DMS114 treated with DMSO at 0.1 percent for 48 hours (cell line): ENCODE data around the gene NOL4L.

Source experiments
- DNase-seq: peaks from one replicate; lab custom pipeline; 2025; ENCODE audit not compliant: unreplicated experiment; lab: John Stamatoyannopoulos, UW

The NOL4L gene

DNA sequence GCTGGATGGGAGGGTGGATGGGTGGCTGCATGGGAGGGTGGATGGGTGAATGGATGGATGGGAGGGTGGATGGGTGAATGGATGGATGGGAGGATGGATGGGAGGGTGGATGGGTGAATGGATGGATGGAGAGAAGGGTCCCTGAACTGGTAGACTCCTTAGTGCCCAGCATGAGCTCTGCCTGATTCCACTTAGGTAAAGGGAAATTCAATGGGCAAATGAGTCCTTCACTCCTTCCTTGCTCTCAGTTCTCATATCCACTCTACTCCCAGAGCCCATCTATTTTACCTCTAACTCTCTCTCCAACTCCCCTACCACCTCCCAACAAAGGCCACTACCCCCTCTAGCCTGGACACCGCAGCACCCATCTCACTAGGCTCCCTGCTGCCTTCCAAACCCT, 29.2 kb upstream of the NOL4L start:
- DNase-seq, result no peak

DNA sequence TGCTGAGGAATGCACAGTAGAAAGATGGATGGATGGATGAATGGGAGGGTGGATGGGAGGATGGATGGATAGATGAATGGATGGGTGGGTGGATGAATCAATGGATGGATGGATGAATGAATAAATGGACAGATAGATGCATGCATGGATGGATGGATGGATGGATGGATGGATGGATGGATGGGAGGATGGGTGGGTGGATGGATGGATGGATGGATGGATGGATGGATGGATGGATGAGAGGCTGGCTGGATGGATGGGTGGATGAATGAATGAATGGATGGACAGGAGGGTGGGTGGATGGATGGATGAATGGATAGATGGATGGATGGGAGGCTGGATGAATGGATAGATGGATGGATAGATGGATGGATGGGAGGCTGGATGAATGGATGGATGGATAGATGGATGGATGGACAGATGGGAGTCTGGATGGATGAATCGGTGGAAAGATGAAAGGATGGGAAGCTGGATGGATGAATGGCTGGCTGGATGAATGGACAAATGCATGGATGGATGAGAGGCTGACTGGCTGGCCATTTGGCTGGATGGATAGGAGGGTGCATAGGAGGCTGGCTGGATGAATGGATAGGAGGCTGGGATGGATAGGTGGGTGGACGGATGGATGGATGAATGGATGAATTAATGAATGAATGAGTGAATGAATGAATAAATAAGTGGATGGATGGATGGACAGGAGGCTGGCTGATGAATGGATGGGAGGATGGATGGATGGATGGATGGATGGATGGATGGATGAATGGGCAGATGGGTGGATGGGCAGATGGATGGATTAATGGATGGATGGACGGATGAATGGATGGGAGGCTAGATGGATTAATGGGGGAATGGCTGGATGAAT, 28.3 kb upstream of the NOL4L start:
- DNase-seq, result no peak

DNA sequence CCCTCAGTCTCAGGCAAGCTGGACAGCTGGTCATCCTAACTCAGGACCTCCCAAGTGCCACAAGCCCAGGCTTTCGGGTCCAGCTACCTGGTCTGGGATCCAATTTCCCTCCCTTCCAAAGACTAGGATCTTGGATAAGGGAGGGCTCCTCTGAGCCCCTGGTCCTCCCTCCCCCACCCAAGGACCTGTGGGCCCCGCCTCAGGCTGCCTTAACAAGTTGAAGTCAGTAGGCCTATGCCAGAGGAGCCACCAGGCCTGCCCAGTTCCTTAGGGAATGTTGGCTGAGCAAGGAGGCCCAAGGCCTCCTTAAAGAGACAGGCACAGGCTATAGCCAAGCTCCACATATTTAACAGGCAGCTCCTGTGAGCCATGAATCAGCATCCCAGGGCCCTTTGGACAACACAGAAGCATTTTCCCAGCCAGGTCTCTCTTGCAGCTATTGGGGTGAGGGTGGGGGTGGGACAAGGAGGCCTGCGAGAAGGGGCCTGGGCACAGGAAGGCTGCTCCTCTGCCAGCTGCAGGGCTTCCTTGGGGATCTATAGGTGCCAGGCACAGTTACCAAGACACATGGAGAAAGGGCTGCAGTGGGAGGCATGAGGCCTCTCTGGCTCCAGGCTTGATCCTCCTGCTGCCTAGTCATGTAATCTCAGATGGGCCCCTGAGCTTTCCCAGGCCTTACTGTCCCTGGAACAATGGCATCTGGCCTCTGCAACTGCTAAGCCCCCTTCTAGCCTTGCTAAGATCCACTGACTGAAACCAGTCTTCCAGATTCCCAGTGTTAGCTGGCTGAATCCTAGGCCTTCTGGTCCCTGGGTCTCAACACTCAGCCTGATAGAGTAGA, 27.4 kb upstream of the NOL4L start:
- DNase-seq, result no peak

DNA sequence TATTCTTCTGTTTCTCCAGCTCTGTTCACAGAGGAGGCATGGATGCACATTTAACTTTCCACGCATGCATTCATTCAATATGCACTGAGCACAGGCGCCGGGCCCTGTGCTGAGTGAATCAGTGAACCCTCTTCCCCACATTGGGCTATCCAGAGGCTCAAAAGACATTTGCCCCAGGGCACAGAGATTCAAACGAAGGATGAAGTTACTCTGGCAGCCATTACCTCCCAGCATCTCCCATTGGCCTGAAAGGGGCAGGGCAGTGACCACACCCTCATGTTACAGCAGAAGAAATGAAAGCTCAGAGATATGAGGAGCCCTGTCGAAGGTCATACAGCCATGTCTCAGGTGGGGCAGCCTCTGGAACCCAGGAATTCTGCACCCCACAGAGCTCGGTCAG, 26.7 kb upstream of the NOL4L start:
- no peak for DNase-seq

DNA sequence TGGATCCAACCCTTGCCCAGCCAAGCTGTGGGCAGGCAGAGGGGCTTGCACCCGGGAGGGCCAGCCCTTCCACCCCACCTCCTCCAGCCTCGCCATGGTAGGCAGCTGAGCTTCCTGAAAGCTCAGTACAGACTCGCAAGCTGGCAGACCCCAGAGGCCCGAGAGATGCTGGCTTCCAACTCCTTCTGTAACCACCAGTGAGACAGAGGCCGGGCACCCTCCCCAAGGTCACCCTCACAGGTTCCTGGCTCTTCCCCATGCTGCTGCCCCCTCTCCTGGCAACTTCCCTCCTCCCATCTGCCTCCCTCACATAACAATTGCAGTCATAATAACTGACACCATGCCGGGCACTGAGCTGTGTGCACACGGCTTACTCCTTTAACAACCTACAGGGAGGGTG, 26.2 kb upstream of the NOL4L start:
- DNase-seq, result no peak

DNA sequence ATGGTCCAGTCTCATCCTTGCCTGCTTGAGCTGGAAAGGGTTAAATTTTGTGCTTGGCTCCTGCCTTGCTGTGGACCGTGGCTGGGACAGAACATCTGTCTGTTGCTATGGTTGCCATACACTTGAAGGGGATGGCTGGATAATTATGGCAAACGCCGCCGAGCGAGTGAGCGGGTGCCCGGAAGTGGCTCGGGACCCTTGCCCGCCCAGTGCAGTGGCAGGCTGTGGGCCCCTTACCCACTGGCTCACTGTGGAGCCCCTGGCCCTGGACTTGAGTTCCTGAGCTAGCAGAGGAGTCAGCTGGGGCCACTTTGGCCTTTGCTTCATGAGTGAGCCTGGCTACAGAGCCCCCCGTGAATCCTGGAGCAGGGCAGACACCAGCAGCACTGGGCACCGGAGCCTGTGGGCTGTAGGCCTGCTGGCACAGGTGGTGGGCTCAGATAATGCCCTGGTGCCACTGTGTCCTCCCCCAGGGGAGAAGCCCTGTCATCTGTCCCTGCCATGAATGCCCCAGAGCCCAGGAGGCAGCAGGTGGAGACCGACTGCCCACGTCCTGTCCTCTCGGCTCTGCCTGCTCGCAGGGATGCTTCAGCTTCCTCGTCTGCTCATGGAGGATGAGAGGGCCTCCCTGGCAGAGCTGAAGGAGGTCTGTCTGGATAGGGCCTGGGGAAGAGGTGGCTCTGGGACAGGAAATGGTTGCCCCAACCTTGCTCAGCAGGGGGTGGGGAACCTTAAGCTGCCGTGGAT, 25.5 kb upstream of the NOL4L start:
- no peak for DNase-seq

DNA sequence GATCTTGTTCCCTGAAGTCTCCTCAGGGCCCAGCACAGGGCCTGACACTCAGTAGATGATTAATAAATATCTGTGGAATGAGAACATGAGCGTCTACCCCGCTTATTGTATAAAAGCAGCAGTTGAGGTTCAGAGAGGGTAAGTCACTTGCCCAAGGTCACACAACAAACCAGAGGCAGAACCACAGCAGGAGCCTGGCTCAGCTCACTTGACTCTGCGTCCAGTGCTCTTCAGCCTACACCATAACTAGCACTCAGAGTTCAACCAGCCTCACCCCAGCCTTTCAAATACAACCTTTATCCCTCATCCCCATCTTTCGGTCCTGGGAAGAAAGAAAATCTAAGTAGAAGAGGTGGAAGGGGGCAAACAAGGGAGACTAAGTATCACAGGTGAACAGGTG, 24.9 kb upstream of the NOL4L start:
- DNase-seq, result no peak

DNA sequence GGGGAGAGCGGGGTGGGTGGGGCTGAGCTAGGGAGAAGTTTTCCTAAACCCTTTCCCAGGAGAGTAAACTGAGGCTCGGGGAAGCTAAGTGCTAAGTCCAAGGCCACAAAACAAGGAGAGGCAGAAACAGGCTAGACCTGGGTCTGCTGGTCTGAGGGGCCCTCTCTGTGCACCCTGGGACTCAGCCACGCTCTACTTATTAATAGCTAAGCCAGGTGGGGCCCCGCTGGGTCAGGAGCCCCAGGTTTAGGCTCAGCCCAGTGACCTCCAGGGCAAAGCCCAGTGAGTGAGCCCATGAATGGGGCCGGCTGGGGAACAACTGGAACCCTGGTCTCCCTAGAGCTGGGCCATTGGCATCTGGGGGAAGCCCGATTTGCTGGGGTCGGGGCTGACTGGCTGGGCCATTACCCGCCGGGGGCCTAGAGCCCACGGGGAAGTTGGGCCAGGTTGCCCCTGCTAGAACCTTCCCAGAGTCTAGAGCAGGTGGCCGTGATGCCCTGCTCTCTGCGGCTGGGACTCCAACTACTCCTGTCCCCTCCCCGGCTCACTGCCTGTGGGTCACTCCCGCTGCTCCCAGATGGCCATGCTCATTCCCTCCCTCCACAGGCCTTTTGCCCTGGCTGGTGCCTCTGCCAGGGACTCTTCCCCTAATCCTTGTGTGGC, 24.1 kb upstream of the NOL4L start:
- no peak for DNase-seq

DNA sequence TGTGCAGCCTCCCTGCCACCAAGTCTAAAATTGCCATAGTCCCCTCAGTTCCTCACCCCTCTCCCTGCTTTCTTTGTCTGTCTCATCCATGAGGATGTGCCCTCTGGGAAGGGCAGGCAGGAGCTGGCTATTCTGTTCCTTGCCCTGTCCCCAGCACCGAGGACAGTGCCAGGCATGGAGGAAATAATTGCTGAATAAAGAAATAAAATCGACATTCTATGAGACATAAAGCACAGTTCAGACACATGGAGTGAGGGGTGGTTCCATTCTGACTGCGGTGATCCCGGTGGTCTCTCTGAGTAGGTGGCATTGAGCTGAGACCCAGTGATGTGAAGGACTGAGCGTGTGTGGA, 23.5 kb upstream of the NOL4L start:
- no peak for DNase-seq

DNA sequence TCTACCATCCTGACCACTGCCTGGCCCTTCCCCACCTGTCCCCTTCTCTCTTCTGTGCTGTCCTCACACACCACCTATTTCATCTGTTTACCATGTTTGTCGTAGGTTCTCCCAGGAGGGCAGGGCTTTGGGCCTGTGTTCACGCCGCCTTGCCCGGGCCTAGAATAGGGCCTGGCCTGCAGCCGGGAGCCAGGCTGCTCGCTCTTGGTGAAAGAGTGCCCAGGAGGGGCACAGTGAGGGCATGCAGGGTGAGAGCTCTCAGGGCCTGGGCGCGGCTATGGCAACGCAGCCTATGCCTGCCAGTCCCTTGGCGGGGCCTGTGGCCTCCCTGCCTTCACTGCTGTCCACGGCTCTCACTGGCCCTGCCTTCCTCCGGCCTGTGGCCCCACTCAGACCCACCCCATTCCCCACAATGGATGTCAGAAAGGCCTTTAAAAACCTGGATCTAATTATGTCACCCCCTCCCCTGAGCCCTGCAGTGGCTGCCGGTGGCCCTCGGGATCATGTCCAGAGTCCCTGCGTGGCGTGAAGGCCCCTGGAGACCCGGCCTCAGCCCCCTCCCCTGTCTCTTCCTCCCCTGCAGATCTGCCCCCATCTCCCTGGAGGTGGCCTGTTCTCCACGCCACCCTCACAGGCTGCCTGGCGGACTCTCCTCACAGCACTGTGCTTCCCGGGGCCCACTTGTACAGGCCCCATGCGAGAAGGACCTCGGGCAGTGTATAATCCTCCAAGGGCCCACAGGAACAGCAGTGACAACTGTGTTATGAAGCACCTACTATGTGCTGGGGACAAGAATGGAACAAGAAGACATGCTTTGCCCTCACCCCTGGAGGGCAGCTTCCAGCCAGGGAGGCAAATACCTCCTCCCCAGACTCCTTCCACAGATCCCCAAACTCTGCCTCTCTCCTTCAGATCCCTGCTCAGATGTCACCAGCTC, 22.9 kb upstream of the NOL4L start:
- DNase-seq, result no peak

DNA sequence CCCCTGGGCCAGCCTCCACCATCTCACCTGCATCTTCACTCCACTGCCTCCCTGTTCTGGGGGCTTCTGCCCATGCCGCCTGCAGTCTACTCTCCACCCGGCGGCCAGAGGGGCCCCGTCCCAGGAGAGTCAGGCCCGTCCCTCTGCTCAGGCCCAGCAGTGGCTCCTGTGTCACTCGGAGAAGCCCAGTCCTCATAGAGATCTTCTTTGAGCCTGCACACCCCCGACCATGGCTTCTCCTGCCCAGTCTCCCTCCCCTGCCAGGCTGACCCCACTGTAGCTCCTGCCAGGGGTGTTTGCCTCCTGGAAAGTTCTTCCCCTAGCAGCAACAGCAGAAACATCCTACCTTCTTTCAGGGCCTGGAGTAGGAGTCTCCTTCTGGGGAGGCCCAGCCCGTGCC, 22.2 kb upstream of the NOL4L start:
- no peak for DNase-seq

DNA sequence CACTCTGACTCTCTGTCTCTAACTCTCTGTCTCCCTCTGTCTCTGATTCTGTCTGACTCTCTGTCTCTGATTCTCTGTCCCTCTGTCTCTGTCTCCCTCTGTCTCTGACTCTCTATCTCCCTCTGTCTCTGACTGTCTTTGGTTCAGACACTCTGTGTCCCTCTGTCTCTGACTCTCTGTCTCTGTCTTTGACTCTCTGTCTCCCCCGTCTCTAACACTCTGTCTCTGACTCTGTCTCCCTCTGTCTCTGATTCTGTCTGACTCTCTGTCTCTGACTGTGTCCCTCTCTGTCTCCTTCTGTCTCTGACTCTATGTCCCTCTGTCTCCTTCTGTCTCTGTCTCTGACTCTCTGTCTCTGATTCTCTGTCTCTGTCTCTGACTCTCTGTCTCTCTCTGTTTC, 21.7 kb upstream of the NOL4L start:
- no peak for DNase-seq

DNA sequence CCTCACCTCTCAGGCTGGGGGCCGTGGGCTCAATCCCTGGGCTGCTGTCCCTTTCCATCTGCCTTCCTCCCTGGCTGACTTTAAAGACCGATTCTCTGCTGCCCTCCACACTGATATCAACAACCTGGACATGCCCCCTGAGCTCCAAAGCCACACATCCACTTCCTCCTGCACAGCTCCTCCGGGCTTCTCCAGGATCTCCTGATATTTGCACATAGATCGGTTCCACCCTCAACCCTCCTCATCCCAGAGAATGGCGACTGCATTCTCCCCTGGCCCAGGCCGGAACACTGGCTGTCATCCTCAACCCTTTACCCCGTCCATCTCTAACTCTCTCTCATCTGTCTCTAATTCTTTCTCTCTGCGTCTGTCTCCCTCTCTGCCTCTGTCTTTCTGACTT, 21.0 kb upstream of the NOL4L start:
- DNase-seq, result no peak

DNA sequence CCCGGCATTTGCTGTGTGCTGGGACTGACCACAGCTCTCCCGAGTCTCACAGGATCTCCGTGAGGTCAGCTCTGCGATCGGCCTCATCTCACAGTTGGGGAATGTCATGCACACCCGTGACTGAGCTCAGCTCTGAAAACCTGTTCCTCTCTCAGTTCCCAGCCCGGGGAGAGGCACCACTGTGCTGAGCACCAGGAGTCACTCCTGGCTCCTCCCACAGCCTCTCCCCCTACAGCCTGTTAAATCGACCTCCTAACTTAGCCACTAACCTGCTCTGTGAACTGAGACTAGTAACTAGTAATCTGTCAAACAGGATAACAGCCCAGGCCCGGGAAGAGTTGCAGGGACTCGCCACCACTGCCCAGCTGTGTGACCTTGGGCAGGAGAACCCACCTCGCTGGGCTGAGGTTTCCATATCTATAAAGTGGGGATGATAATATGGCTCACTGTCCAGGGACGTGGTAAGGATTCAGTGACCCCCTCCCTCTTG, 20.1 kb upstream of the NOL4L start:
- no peak for DNase-seq

DNA sequence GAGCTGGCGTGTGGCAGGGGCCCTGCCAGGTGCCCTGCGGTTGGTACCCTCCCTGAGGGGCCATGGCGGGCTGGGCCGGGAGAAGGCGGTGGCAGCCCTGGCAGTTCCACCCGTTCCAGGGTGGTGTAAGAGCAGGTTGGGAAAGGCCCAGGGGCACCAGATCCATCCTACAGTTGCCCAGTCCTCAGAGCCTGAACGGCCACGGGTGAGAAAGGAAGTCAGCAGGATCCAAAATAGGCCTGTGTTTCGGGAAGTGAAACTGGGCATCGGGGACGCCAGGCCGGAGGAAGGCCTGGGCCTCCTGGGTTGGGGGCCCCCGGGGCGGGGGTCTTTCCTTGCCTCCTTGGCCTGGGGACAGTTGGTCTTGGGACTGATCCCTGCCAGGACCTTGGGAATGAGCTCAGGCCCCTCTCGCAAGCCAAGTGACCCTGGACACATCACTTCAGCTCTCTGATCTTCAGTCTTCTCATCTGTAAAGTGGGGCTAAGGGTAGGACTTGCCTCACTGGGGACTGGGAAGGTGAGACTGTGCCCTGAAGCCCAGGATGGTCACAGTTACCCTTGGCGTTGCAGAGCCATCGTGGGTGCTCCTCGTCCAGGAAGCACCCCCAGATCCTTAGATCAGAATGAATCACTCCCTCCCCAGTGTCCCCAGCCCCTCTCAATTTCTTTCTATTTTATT, 18.1 kb upstream of the NOL4L start:
- no peak for DNase-seq

DNA sequence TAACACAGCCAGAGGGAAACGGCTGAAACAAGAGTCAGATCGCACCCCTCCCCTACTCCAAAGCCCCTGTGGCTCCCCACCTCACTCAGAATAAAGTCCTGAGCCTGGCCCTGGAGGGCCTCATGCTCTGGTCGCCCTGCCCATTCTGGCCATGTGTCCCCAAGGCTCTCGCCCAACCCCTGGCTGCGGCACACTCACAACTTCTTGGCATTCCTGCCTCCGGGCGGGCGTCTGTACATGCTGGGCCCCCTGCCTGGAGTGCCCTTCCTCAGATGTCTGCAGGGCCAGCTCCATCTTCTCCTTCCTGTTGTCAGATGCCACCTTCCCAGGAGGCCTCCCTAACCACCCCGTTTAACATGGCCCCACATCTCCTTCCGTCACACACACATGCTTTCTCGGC, 17.1 kb upstream of the NOL4L start:
- DNase-seq, result no peak

DNA sequence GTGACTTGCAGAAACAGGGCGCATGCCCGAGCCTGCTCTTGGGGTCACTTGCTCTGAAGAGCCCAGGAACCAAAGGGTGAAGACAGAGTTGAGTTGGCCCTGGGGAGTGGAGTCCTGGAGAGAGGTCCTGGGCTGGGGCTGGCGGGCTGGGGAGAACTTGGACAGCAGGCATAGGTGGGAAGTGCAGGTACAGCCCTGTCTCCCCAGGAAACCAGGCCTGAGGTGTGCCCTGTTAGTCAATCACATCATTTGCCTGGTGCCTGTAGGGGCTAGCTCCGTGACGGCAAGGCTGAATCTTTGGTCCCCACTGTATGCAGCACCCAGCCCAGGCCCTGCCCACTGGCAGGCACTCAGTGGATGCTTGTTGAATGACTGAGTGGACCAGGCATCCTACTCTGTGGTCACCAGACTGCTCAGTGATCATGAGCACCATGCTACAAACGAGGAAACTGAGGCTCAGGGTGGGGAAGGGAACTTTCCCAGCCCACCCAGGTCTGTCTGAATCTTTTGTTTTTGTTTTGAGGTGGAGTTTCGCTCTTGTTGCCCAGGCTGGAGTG, 15.6 kb upstream of the NOL4L start:
- no peak for DNase-seq

DNA sequence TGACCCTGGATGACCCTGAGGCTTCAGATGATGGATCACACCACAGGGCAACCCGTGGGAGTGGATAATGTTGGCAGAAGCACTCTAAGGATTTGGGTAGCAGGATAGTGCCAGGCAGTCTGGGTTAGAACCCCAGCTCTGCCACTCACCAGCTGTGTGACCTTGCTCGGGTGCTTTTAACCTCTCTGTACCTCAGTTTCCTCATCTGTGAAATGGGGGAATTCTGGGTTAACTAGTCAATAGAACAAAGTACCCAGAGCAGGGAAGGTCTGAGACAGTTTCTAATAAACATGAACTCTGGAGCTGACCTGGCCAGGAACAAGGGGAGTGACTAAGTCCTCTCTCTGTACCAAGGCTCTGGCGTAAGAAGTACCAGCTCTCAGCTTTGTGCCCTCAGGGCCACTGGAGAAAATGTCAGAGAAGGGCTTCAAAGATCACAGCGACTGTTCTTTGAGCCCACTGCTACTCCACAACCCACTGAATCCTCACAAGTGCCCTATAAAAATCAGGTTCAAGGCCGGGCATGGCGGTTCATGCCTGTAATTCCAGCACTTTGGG, 14.7 kb upstream of the NOL4L start:
- no peak for DNase-seq

DNA sequence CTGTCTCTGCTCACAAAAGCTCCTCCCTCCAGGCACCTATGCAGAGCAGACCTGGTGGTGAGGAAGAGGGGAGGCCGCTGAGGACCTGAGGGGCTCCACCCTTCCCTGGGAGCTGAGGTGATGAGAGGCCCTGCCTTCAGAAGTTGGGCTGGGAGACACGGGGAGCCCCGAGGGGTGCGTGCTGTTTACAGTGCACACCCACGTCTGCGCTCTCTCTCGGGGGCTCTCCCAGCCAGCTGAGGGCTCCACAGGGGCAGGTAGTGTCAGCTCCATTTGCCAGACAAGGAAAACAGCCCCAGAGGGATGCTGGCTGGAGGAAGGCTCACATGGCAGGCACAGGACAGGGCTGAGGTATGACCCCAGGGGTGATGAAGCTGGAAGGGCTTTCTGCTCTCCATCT, 13.5 kb upstream of the NOL4L start:
- DNase-seq, result no peak
